NAMALWA (cell line): ENCODE data around the gene NFATC2.

Experiments used
- DNase-seq: peaks from one replicate; pipeline ENCODE4 v3.0.0-alpha.2; 2015; ENCODE audit warnings: low spot score

Gene NFATC2

DNA sequence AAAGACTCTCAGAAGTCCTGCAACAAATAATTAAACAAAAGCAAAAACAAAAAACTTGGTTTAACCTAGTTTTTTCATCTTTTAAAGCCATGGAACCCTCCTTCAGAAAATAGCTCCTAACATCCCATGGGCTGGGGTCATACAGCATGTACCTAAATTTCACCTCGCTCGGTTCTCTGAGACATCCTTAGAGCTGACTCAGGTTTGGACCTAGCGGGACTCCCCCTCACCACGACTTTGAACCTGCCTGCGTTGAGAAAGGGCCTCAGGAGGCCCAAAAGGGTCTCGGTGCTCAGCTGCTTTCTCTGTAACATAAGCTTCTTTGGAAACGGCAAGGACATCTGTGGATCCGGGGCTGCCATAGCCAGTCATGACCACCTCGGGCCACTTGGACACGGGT lies 112.8 kb downstream of the NFATC2 start:
- DNase-seq = no peak

DNA sequence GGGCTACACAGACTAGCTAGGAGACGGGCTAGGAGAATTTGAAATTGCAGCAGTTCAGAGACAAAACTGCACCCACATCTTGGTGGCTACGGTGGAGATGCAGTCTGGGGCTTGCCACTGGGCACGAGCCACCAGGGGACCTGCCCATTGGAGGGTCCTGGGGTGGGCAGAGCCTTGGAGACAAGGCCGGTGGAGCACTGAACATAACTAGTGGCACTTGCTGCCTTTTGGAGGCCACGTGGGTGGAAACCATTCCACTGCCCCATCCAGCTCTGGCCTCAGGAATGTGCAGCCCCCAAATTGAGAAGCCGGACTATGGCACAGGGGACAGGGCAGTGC lies 113.4 kb downstream of the NFATC2 start:
- no peak for DNase-seq

DNA sequence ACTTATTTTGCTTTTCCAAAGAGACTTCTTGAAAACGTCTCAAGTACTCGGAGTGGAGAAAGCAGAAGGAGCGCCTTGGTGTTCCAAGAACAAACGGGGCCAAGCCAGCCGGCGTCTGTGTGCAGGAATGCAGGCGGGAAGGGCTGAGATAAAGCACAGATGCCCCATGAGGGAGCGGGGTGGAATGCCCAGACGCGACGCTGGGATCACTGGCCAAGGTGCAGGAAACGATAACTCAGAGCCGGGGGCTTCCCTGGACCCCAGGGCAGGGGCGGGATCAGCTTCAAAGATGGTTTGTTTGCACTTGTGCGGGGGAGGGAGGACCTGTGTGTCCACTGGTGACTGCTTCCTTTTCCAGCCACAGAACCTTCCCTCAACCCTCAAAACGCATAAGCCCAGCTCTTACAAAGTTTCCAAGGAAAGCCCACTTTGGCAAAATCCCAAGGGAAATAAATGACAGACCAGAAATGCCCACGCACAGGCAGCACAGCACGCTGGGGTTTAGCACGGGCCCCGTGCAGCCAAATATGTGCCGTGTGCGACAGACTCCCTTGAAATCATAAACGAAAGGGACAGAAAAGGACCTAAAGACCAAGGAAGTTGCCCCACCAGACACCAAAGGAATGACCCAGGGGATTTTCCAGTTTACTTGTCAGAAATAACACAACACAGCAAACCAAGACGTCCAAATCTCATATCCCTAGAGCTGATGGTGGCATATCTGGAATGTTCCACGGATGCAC lies 113.9 kb downstream of the NFATC2 start:
- no peak for DNase-seq

DNA sequence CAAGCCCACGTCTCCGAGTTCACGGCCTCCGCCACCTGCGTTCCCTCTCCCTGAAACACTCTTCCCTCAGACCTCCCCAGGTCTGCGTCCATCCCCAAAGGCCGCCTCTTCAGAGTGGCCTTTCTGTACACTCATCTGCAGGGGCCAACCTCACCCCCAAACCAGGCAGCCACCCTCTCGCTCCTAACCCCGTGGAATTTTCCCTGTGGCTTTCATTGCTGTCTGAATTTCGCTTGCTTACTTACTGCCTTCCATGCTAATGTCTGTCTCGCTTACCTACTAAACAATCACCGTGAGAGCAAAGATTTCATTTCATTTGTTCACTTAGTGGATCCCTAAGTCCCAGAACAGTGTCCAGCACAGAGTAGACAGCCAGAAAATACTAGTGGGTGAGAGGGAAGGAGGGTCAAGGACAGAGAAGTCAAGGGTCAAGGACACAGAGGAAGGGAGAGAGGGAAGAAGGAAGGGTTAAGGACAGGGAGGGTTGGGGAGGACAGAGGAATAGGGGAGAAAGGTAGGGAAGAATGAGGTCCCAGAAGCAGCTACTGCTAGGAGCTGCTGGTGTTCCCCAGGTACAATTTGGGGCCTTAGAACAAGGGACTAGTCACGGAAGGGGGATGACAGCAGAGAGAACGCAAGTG lies 114.7 kb downstream of the NFATC2 start:
- no peak for DNase-seq

DNA sequence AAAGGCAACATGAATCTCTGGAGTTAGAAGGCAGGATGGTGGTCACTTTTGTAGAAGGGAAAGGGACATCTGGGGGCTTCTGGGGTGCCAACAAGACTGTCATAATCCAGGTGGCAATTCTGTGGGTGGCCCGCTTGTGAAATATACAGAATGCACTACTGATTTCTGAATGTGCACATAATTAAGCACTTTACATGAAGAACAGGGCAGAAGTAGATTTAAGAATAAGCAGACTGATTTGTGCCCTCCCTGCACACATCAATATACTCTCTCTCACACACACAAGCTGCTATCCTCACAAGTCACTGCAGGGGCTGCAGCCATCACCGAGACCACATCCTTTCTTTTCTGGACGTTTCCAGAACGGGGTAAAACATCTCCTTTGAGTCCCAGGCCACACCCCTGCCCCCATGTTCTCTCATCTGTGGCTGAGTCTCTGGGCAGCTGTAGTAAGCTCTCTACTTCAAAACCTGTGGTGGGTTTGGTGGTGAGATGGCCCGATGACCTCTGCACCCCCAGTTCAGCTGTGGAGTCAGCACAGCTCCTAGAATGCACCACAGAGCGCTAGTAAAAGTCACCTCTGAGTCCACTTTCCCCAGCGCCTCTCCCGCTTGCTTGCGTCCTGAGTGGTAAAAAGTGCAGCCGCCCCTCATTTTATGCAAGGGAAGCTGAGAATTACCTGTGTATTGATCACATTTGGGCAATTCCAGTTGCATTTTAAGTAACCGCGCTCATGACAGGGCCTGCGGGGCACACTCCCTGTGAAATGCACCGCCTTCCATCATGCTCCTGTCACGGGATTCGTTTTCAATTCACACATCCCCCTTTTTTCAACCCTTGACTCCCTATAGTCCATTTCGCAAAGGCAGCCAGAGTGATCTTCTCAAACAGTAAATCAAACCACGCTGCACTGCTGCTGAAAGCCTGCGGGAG lies 115.5 kb downstream of the NFATC2 start:
- DNase-seq = no peak

DNA sequence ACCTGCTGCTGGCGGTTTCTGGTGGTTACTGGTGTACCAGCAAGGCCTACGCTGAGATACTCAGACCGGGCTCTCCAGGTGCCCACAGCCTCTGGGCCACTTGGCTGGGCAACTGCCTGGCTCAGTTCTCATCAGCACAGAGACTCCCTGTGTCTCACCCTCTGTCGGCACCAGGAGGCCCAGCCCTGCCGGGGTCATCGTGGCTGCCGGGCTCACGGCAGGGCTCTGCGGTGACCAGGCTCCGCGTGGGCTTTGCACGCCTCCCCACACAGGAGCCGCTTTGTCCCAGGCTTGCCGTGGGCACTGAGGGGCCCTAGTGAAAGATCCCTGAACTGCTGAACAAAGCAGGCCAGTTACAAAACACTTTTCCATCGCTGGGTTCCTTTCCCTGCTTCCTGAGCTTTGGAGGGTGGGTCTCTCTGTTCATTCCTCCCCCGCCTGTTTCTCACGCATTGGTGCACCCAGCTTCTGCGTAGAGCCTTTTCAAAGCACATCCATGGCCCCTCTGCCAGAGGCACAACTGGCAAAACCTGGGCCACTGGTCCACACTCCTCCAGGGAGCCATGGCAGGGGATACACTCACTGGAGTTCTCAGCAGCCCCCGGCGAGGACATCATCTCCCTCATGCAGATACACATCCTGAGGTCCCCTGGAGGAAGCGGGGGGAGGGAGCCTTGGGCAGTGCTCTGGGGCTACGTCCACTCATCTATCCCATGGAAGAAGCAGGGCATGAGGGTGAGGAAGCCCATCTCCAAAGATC lies 117.0 kb downstream of the NFATC2 start:
- no peak for DNase-seq

DNA sequence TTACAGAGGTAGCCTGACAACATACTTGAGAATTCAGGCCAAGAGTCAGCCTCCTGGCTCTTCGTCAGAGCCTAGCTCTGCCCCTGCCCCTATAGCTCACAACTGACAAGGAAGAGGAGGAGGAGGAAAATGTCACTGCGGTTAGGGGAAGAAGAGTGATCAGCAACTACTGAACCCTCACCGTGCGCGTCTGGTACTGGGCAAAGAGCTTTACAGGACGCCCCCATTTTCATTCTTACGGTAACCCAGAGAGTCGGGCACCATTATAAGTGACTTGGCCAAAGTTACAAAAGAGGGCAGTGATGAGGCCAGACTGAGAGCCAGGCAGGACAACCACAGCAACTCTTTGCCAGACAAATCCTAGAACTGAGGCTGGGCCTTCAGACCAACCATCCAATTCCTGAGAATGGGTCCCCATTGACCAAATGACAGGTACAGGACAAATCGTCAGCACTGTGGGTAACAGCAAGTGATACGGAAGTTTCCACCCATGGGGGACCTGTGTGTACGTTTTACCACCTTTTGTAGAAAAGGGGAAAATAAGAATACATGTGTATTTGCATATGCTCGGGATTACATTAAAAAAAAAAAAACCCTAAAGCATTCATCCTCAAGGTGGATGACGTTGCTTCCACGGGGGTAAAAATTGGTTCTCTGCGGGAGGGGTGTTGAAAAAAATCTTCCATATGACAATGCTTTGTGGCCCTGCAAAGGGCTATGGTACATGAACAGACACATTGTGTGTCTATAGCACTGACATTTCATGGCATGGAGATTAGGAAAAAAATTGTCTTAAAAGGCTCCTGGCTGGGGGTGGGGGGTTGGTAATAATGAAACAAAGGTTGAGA lies 118.0 kb downstream of the NFATC2 start:
- DNase-seq = no peak

DNA sequence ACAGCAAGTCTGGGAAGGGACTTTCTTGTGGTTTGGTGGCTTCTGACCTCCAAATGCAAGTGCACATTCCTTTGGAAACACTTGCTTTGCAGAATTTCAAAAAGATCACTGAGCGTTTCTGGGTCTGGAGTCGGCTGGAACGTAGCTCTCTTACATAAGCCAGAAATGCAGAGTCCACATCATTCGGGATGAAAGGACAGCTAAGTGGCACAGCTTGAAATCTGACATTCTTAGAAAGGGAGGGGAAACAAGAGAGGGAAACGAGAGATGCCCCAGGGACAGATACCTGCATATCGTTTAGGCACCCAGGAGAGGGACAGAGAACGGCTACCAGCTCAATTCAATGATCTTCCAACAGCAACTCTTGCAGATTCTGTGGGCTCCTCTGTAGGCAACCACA lies 118.7 kb downstream of the NFATC2 start:
- no peak for DNase-seq

DNA sequence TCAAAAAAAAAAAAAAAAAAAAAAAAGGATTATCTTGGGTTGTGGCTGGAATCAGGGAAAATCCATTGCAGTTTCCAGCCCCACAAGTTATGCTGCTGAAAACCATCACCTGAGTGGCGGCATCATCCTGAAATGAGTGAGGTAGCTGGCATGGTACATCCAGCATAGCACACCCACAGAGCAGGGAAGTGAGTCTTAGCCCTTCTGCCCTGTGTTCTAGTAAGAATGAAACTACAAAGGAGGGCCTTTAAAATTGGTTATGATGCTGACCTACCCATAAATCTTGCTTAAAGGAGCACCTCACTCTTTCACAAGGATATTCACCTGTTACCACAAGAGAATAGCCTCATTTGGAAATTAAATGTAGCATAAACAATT lies 119.2 kb downstream of the NFATC2 start:
- DNase-seq = no peak

DNA sequence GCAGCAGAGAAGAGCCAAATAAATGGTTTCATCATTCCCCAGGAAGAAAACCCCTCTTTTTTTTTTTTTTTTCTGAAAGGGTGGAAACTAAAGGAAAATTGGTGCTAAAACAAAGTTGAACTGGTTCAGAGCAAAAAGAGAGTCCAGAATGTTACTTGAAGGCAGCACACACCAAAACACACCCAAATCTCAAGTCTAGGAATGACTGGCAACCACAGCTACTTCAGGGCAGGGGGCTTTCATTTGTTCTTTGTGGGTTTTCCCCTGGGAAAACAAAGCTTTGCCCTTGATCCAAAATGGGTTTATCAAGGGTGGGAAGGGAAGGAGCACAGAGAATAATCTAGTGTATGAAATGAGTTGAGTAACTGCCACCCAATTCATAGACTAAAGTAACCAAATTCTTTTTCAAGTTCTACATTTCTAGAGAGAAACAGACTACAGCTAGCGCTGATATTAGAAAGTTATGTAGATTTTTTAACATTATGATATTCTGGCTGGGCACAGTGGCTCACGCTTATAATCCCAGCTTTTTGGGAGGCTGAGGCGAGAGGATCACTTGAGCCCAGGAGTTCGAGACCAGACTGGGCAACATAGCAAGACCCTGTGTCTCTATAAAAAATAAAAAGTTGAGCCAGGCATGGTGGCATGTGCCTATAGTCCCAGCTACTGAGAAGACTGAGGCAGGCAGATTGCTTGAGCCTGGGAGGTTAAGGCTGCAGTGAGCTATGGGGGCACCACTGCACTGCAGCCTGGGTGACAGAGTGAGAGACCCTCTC lies 119.8 kb downstream of the NFATC2 start:
- no peak for DNase-seq

DNA sequence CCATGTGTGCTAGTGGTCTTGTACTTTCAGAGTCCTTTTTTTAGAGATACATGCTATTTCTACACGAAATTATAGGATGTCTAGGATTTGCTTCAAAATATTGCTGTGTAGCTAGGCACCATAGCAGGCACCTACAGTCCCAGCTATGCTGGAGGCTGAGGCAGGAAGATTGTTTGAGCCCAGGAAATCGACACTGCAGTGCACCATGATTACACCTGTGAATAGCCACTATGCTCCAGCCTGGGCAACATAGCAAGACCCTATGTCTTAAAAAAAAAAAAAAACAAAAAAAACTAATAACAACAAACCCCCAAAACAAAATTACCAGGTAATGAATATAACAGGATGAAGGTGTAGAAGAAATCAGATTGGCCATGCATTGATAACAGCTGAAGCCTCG lies 121.7 kb downstream of the NFATC2 start:
- DNase-seq = no peak

DNA sequence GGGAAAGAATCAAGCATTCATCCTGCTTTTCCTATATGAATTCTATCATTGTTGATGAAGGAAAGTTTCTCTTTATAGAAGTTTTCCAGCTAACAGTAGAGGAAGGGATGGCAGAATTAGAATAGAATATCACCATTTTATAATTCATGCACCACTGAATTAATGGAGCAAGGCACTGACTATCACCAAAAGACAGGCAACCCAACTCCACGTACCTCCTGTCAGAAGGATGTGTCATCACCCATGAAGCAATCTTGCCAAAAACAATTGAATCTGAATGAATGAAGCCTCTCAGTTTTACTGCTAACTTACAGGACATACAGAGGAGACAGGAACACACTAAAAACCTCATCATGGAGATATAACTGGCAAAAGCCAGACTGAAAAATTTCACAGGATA lies 122.4 kb downstream of the NFATC2 start:
- DNase-seq = no peak

DNA sequence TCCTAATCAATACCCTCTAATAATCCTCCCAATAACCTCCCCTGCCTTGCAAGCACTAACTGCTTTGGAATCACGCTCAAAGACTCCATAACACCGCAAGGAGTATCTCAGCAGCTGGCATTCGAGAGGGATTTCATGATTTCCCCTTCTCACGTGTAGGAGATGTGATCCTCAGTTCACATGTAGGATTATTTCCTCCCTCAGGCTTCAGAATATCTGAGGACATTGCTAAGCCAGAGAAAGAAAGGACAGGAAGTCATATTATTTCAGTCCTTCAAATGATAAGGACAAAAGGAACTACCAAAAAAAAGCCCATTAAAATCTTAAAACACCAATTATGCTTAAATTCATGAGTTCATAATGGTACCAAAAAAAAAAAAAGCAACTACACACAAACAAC lies 122.9 kb downstream of the NFATC2 start:
- no peak for DNase-seq

DNA sequence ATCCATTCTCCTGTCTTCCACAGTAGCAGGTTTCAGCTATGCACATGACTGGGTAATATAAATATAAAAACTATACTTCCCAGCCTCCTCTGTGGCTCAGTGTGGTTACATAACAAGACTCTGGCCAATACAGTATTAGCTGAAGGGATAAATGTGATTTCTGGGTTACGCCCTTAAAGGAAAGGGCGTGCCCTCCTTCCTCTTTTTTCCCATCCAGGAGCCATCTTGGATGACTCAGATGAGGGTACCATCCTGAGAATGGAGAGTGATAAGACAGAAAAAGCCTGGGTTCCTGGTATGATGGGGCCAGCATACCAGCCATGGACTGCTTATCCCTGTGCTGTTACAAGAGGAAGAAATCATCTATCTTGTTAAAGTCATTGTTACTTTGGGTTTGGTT lies 123.3 kb downstream of the NFATC2 start:
- DNase-seq = no peak

DNA sequence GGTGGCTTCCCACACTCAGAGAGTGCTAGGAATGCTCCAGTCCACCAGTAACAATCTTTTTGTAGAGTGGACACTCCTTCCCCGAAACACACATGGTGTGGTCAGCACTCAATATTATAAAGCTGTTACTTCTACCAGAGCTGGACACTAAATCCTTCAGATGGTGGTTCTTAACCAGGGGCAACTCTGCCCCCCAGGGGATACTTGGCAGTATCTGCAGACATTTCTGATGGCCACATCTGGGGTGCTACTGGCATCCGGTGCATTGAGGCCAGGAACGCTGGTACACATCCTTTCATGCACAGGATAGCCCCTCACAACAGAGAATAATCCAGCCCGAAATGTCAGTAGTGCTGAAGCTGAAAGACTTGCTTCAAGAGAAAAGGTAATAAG lies 124.4 kb downstream of the NFATC2 start:
- no peak for DNase-seq

DNA sequence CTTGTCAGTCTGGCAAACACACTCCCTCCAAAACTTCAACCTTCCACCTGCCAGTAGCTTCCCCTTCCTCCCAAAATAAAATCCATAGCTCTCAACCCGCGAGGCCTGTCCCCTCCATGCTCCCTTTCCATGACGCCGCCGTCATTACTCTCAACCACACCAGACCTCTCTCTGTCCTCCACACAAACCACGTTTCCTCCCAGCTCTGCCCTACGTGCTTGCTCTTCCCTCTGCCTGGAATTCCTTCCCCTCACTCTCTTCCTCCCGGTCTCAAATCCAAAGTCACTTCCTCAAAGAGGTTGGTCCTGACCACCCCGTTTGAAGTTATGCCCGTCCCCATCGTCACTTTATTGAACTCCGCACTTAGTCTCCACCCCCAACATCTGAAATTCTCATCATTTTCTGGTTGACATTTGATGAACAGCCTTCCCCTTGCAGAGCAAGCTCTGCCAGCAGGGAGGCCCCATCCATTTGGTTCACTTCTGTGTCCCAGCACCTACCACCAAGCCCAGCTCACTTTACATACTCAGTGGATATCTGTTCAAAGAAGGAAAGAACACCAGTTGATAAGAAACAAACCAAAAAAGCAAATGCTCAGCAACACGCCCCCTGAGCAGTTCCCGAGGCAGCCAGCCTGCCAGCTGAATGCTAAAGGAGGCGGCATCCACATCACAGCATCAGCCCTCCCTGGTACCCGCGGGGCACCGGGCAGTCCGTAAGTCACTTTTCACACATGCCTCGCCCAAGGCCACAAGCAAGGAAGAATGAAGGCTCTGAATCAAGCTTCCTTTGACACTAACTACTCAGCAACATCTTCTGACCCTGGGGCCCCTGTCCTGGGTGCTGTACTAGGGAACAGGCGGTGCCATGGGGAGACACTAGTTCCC lies 125.0 kb downstream of the NFATC2 start:
- no peak for DNase-seq

DNA sequence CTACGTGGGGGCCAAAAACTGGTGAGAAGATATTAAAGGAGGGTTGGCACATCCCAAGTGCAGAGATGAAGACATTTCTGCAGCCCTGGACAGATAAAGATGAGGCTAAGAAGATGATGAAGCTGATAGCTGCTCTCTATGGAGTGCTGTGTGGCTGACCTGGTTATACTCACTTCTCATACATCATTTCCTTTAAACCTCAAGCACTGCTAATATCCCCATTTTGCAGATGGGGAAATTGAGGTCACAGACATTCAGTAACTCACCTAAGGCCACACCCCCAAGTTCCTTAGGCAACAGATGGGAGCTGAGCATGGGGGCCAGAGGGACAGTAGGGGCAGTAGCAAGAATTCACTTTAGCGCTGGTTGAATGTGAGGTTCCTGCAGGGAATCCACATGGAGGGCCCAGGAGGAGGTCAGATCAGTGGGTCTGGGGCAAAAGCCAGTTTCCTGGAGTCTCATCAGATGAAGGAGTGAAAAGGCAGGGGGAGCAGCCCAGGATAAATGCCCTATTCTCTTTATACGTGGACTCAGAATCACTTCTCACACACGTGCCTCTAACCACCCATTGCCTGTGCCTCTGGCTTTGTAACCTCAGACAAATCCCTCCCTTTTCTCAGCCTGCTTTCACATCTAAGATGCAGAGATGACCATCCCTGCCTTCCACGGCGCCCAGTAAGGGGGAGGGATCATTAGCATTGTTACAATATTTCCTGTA lies 125.8 kb downstream of the NFATC2 start:
- DNase-seq = no peak

DNA sequence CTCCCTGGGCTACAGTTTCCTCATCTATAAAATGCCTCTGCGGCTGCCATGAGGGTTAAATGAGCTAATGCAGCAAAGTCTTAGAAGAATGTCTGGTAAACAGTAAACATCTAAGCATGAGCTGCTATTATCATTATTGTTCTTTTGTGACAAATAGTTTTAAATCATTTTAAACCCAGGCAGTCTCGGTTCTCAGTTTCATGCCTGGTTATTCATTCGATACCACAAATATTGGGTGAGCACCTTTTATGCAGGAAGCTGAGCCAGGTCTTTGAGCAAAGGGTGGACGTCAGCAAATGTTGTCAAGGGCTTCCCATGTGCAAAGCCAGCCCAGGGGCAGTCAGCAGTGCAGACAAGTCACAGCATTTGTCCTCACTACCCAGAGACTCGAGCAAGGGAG lies 128.7 kb downstream of the NFATC2 start:
- DNase-seq = no peak

DNA sequence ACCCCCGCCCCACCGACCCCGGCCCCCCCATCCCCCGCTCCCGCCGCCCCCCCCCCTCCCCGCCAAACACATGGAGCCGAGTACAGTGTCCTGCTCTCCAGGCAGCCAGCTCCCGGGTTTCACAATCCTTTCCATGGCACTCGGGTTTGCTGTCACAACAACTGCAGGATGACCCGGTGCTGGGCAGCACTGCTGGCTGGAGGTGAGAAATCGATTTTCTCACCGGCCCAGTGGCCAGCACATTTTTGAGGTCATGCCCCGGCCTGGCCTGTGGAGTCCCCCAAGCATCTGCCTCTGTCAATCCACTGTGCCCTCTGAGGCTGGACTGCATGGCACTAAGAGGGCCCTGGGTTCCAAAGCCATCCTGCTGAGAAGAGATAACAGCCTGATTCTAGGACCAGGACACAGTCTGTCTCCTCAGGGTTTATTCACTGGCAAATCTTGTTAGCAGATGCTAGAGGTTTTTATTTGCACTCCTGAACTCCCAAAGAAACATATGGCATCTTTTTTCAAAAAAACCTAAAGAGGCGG lies 129.5 kb downstream of the NFATC2 start:
- DNase-seq = no peak
